ENCODE results near the gene MTIF2.
"Not testable (repeated sequence)": the region's sequence is repeated elsewhere in the genome, so short reads cannot be mapped to it uniquely, and the experiment has no call there.

The MTIF2 gene

GRCh38 chr2:55268907-55269644 lies at the start of gene MTIF2:
Gene MTIF2 (minus strand): TSS chr2:55269231. CDS start chr2:55263858, 5,373 bp downstream.
- DNase-seq, result peak; percentile 98

DNA sequence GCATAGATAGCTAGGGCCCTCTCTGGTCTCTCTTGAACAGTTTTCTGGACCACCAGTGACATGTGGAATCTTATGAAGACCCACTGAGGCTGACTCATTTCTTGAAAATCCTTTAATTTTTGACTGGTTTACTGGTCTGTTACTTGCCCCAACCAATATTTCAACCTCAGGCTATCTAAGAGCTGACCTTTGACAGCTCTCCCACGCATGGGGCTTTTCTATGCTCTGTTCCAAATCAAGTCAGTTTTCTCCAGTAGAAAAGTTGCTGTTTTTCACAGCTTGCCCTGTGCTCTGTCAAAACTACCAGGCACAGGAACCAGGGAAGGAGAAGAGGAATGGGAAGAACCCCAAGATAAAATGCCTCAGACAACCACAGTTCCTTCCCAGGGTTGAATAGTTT lies 46.0 kb upstream of the MTIF2 start:
- DNase-seq, result no peak

DNA sequence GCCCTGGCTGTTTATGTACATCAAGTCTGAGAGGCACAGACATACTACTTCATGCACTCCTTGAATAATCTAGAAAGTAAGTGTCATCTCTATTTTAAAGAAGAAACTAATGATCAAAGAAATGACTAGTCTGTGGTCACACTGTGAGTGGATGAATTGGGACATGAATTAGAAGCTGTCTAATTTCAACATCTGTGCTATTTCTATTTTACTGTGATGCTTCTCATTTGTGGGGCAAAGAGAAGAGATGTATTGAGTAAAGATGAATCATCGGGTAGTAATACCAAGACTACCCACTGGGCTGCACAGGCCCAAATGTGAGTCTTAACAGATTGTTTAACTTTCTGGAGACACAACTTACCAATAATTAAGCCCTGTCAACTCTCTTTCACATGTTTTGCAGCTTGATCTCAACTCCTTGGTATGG lies 42.4 kb upstream of the MTIF2 start:
- no peak for DNase-seq

DNA sequence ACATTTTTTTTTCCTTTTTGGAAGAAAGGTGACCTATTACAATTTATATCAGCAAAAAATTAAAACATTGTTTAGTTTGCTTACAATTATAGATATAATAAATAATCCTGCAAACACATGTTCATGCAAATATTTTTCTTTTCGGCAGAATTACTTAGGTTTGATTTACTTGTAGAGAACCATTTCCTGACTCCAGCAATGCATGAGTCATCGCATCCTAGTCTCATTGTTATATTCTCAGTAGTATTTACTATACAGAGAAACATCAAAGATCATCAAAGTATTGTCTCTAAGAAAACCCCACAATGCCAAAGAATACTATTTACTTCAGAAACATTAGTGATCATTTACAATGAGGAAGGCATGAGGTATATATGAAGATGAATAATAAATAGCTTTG lies 40.4 kb upstream of the MTIF2 start:
- no peak for DNase-seq

GRCh38 chr2:55302241-55302640 lies 33.2 kb upstream of the MTIF2 start:
- no peak for DNase-seq

DNA sequence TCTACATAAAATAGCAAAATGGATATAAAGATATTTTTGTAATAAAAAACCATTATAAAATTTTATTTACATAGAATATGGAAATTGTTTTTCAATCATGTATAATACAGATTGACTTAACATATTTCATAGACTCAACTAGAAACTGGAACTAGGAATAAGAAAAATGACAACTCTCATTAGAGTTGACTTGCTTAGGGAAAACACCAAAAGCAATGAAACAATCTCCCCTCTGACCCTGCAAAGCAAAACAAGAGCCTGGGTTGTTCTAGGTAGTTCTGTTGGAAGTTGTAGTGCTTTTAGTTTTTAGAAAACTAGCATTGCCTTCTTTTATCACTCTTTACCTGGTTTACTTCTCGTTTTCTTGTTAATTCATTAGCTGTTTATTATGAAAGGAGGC lies 32.2 kb upstream of the MTIF2 start:
- DNase-seq, result no peak

- no peak for DNase-seq
Observed at GRCh38 chr2:55296393-55296792, 27.4 kb upstream of the MTIF2 start.

GRCh38 chr2:55283083-55283482 lies 14.1 kb upstream of the MTIF2 start:
- no peak for DNase-seq

- DNase-seq, result peak; percentile 91
Observed at GRCh38 chr2:55282110-55282917, 13.3 kb upstream of the MTIF2 start.

GRCh38 chr2:55280851-55281546 lies 12.0 kb upstream of the MTIF2 start:
- DNase-seq, result not testable (repeated sequence)

DNA sequence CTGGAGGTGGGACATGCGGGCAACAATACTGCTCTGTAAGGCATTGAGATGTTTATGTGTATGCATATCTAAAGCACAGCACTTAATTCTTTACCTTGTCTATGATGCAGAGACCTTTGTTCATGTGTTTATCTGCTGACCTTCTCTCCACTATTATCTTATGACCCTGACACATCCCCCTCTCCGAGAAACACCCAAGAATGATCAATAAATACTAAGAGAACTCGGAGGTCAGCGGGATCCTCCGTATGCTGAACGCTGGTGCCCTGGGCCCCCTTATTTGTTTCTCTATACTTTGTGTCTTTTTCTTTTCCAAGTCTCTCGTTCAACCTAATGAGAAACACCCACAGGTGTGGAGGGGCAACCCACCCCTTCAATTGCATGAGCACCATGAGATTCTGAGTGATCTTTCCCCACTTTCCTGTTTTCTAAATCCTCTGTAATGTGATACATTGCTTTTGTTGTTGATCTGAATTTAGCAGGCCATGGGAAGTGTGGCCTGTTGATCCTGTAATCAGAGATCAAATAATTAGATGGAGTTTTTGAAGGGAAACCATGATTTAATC lies 10.9 kb upstream of the MTIF2 start:
- not testable (repeated sequence) for DNase-seq

DNA sequence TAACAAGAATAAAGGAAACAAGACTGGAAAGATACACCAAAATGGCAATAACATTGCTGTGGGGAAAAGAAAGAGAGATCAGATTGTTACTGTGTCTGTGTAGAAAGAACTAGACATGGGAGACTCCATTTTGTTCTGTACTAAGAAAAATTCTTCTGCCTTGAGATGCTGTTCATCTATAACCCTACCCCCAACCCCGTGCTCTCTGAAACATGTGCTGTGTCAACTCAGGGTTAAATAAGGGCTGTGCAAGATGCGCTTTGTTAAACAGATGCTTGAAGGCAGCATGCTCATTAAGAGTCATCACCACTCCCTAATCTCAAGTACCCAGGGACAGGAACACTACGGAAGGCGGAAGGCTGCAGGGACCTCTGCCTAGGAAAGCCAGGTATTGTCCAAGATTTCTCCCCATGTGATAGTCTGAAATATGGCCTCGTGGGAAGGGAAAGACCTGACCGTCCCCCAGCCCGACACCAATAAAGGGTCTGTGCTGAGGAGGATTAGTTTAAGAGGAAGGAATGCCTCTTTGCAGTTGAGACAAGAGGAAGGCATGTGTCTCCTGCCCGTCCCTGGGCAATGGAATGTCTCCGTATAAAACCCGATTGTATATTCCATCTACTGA lies 10.3 kb upstream of the MTIF2 start:
- not testable (repeated sequence) for DNase-seq

GRCh38 chr2:55277310-55277709 lies 8.3 kb upstream of the MTIF2 start:
- no peak for DNase-seq

DNA sequence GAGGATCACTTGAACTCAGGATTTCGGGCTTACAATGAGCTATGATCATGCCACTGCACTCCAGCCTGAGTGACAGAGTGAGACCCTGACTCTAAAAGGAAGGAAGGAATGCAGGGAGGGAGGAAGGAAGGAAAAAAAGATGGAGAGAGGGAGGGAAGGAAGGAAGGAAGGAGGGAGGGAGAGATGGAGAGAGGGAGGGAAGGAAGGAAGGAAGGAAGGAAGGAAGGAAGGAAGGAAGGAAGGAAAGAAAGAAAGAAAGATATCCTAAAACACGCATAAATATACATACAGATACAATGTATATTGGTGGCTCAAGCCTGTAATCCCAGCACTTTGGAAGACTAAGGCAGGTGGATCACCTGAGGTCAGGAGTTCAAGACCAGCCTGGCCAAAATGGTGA lies 5.3 kb upstream of the MTIF2 start:
- not testable (repeated sequence) for DNase-seq

DNA sequence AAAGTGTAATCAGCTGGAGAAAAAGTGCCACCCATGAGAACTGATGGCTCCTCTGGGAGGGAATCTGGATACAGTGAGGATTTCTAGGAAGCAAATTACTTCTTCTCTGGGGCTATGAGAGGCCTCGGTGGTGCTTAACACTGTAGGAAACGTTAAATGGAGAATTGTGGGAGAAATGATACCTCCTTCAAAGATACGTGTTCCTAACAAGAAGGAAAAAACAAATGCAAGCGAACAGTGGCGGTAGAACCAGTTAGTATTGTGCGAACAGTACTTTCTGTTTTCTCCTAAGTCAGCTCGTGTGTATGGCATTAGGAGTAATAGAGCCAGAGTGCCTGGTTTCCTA lies 587 bp upstream of the MTIF2 start:
- DNase-seq, result no peak

GRCh38 chr2:55268288-55268906 lies 634 bp downstream of the MTIF2 start:
- DNase-seq, result no peak

DNA sequence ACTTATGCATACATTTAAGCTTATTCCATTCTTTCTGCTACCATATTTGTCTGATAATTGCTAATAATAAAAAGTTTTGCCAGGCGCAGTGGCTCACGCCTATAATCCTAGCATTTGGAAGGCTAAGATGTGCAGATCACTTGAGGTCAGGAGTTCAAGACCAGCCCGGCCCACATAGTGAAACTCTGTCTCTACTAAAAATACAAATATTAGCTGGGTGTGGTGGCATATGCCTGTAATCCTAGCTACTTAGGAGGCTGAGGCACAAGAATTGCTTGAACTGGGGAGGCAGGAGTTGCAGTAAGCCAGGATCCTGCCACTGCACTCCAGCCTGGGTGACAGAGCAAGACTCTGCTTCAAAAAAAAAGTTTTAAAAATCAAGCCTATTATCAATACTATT lies 9.4 kb downstream of the MTIF2 start:
- DNase-seq, result not testable (repeated sequence)

DNA sequence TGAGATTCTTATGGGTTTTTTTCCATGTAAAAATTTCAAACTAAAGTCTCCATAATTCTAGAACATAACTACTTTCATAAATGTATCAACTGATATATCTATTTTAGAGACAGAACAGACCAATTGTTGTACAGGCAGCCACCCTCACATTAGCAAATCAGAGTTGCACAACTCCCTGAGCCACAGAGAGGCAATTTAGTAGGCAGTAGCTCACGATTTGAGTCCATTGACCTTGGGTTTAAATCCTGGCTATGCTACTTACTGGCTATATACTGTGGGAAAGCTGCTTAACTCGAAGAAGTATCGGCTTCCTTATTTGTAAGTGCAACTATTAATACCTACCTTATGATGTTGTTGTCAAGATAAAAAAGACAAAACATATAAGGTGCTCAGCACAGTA lies 16.2 kb downstream of the MTIF2 start:
- DNase-seq, result no peak

DNA sequence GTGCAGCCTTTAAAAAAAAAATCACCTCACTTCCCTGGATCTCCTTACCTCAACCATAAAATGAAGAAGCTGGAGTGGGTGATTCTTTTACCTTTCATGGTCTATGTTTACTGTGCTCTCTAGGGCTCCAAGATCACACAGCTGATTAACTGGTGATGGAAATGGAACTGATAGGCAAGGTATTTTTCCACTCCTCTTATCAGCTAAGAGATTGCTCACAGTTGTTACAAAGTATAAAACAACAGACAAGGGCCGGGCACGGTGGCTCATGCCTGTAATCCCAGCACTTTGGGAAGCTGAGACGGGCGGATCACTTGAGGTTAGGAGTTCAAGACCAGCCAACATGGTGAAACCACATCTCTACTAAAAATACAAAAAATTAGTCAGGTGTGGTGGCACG lies 22.0 kb downstream of the MTIF2 start:
- no peak for DNase-seq

DNA sequence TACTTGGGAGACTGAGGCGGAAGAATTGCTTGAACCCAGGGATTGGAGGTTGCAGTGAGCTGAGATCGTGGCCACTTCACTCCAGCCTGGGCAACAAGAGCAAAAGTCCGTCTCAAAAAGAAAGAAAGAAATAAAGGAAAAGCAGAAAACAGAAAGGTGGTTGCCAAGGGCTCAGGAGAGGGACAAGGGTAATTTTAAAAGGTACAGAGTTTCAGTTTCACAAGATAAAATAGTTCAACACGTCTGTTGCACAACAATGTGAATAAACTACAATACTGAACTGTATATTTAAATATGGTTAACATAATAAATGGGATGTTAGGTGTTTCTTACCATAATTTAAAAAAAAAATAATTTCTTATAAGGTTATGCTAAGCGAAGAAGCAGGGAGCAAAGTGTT lies 23.6 kb downstream of the MTIF2 start:
- DNase-seq, result no peak

GRCh38 chr2:55242617-55243016 lies 26.4 kb downstream of the MTIF2 start:
- no peak for DNase-seq

DNA sequence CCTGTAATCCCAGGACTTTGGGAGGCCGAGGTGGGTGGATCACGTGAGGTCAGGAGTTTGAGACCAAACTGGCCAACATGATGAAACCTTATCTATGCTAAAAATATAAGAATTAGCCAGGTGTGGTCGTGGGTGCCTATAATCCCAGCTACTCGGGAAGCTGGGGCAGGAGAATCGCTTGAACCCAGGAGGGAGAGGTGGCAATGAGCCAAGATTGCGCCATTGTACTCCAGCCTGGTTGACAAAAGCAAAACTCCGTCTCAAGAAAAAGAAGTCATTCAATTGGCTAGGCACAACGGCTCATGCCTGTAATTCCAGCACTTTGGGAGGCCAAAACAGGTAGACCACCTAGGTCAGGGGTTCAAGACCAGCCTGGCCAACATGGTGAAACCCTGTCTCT lies 27.4 kb downstream of the MTIF2 start:
- not testable (repeated sequence) for DNase-seq
